Stimulated activated CD8-positive, alpha-beta memory T cell treated with anti-CD3 and anti-CD28 coated beads, Interleukin-15, amount 100 ng/mL, for 1 hour (primary cell): Measurements from ENCODE around the gene CSGALNACT2.

Experiments
- DNase-seq: peaks from one replicate; pipeline ENCODE4 v3.0.0-alpha.2; 2020; ENCODE audit warnings: low read depth

The CSGALNACT2 gene

GRCh38 chr10:43124094-43124521 is 14.1 kb upstream of the CSGALNACT2 start:
- no peak for DNase-seq

GRCh38 chr10:43124574-43125273 is 13.5 kb upstream of the CSGALNACT2 start:
- no peak for DNase-seq

GRCh38 chr10:43125274-43125845 is 12.9 kb upstream of the CSGALNACT2 start:
- no peak for DNase-seq

GRCh38 chr10:43125881-43126731 is 12.1 kb upstream of the CSGALNACT2 start:
- DNase-seq, result no peak

GRCh38 chr10:43126759-43127424 is 11.4 kb upstream of the CSGALNACT2 start:
- no peak for DNase-seq

- DNase-seq, result no peak
Observed at GRCh38 chr10:43127442-43127841, 10.8 kb upstream of the CSGALNACT2 start.

- DNase-seq, result no peak
Observed at GRCh38 chr10:43128331-43128730, 9.9 kb upstream of the CSGALNACT2 start.

GRCh38 chr10:43128958-43129706 is 9.1 kb upstream of the CSGALNACT2 start:
- DNase-seq, result no peak

GRCh38 chr10:43130770-43131171 is 7.5 kb upstream of the CSGALNACT2 start:
- no peak for DNase-seq

GRCh38 chr10:43131256-43131655 is 7.0 kb upstream of the CSGALNACT2 start:
- no peak for DNase-seq

- no peak for DNase-seq
Observed at GRCh38 chr10:43131906-43132305, 6.3 kb upstream of the CSGALNACT2 start.

- DNase-seq, result no peak
Observed at GRCh38 chr10:43132867-43133787, 5.1 kb upstream of the CSGALNACT2 start.

GRCh38 chr10:43134126-43134905 is 3.9 kb upstream of the CSGALNACT2 start:
- DNase-seq, result no peak

- no peak for DNase-seq
Observed at GRCh38 chr10:43135064-43135463, 3.2 kb upstream of the CSGALNACT2 start.

- DNase-seq, result no peak
Observed at GRCh38 chr10:43135656-43136055, 2.6 kb upstream of the CSGALNACT2 start.

GRCh38 chr10:43136432-43136831 is 1.8 kb upstream of the CSGALNACT2 start:
- no peak for DNase-seq

- DNase-seq, result no peak
Observed at GRCh38 chr10:43136995-43137716, 1.1 kb upstream of the CSGALNACT2 start.

- no peak for DNase-seq
Observed at GRCh38 chr10:43137717-43138020, 576 bp upstream of the CSGALNACT2 start.

- DNase-seq, result peak; percentile 24
Observed at GRCh38 chr10:43138757-43139241, 554 bp downstream of the CSGALNACT2 start.
